A549 (cell line): ENCODE measurements around the gene GRK6. TPM values are rescaled to one million over a fixed set of nuclear protein-coding genes. Genes with fewer than 3 reads are reported as not detected.

ENCODE experiments used
- ATAC-seq, 2 experiments: fragments of 200-7000 bp in 1 of 2; fragments of >200 bp in 1 of 2; cut with Nextera tagmentation in 1 of 2; cut with Tn5 transposase in 1 of 2; 3 replicates each; pipeline versions ENCODE4 v1.8.0 to v1.9.1; 2018 to 2020; ENCODE audit warnings: mild to moderate bottlenecking in 1 of 2, moderate library complexity in 1 of 2
- CTCF ChIA-PET: fragments of 300-600 bp; sonication (Branson Sonifier 250); formaldehyde crosslinking; extraction: SDS; loops from one replicate; lab custom pipeline; 2021; ENCODE audit warnings: antibody characterized with exemption, inconsistent platforms; lab: Yijun Ruan, JAX
- POLR2A ChIA-PET: fragments of 350-600 bp; formaldehyde crosslinking; extraction: SDS; loops from one replicate; lab custom pipeline; 2021; ENCODE audit warnings: antibody characterized with exemption, inconsistent platforms; lab: Yijun Ruan, JAX
- DNase-seq, 2 experiments: peaks; one replicate each; pipeline versions ENCODE4 v3.0.0 to v3.0.0-alpha.2; 2011 to 2016; ENCODE audit warnings: low read depth in 1 of 2, low spot score in 1 of 2
- FAIRE-seq: peaks from 2 replicates; lab custom pipeline; 2011; peaks lifted over from hg19 to GRCh38; lab: Jason Lieb, UNC
- H3K27ac ChIP-seq, 2 experiments: fragments of >200 bp; sonication (Bioruptor Twin); formaldehyde crosslinking; 3 replicates each; pipeline ENCODE4 v1.5.1; 2016 to 2017
- H3K4me1 ChIP-seq: fragments of >200 bp; sonication (Bioruptor Twin); formaldehyde crosslinking; 3 replicates; pipeline ENCODE4 v1.6.1; 2016
- H3K4me2 ChIP-seq: fragments of >200 bp; sonication (Bioruptor Twin); formaldehyde crosslinking; 3 replicates; pipeline ENCODE4 v1.6.1; 2016
- H3K4me3 ChIP-seq: fragments of >200 bp; sonication (Bioruptor Twin); formaldehyde crosslinking; 3 replicates; pipeline ENCODE4 v1.5.1; 2016
- H3K9me3 ChIP-seq: fragments of >200 bp; sonication (Bioruptor Twin); formaldehyde crosslinking; 3 replicates; pipeline ENCODE4 v1.6.1; 2016
- CHD4 ChIP-seq: fragments of 200-600 bp; sonication (generic); IDR thresholded peaks from 2 replicates; pipeline ENCODE4 v1.6.1; 2016; ENCODE audit warnings: antibody characterized with exemption, mild to moderate bottlenecking, borderline replicate concordance
- EHF ChIP-seq: fragments of 250-450 bp; sonication (Bioruptor Pico); IDR thresholded peaks from 2 replicates; pipeline ENCODE4 v1.5.0; 2020; ENCODE audit warnings: mild to moderate bottlenecking
- FOSB ChIP-seq: fragments of 250-450 bp; sonication (Bioruptor Pico); IDR thresholded peaks from 2 replicates; pipeline ENCODE4 v1.5.0; 2020; ENCODE audit warnings: mild to moderate bottlenecking, moderate library complexity
- HMGXB4 ChIP-seq: fragments of 250-450 bp; sonication (Bioruptor Pico); IDR thresholded peaks from 2 replicates; pipeline ENCODE4 v1.5.0; 2021; ENCODE audit warnings: mild to moderate bottlenecking, moderate library complexity, borderline replicate concordance
- HOXB13 ChIP-seq: fragments of 250-450 bp; sonication (Bioruptor Pico); IDR thresholded peaks from 2 replicates; pipeline ENCODE4 v1.5.0; 2020; ENCODE audit warnings: low read depth, mild to moderate bottlenecking, moderate library complexity
- HOXB5 ChIP-seq: fragments of 250-450 bp; sonication (Bioruptor Pico); IDR thresholded peaks from 2 replicates; pipeline ENCODE4 v1.5.0; 2020; ENCODE audit warnings: mild to moderate bottlenecking, moderate library complexity
- KDM1A ChIP-seq: fragments of 200-600 bp; sonication (generic); IDR thresholded peaks from 2 replicates; pipeline ENCODE4 v1.6.1; 2016; ENCODE audit warnings: low read depth, mild to moderate bottlenecking
- KDM5A ChIP-seq: fragments of 200-600 bp; sonication (generic); IDR thresholded peaks from 2 replicates; pipeline ENCODE4 v1.6.1; 2016; ENCODE audit warnings: antibody characterized with exemption, mild to moderate bottlenecking
- NFE2L2 ChIP-seq: fragments of 150-350 bp; conservative IDR thresholded peaks from 2 replicates; pipeline ENCODE4 v1.6.1; 2014; ENCODE audit warnings: low read length
- NR3C1 ChIP-seq: fragments of >200 bp; sonication (Bioruptor Twin); formaldehyde crosslinking; IDR thresholded peaks from 3 replicates; pipeline ENCODE4 v1.6.1; 2017
- POLR2A ChIP-seq: IDR thresholded peaks from 2 replicates; pipeline ENCODE4 v1.6.1; 2012; ENCODE audit warnings: mild to moderate bottlenecking, low read length
- POLR2AphosphoS2 ChIP-seq: conservative IDR thresholded peaks from 2 replicates; pipeline ENCODE4 v1.6.1; 2012; ENCODE audit warnings: low read length, improper control_type of control experiment, inconsistent platforms
- RAD21 ChIP-seq, 2 experiments: fragments of >200 bp in 1 of 2; sonication (Bioruptor Twin) in 1 of 2; formaldehyde crosslinking in 1 of 2; IDR thresholded peaks in 1 of 2; conservative IDR thresholded peaks in 1 of 2; 2 replicates in 1 of 2; 3 replicates in 1 of 2; pipeline ENCODE4 v1.6.1; 2012 to 2018; ENCODE audit warnings: inconsistent platforms in 1 of 2
- RNF2 ChIP-seq: fragments of 200-600 bp; sonication (generic); IDR thresholded peaks from 2 replicates; pipeline ENCODE4 v1.6.1; 2016; ENCODE audit warnings: low read depth, mild to moderate bottlenecking, antibody characterized with exemption, moderate library complexity, borderline replicate concordance
- ZFP36 ChIP-seq: fragments of 450-650 bp; IDR thresholded peaks from 2 replicates; pipeline ENCODE4 v1.6.1; 2014; ENCODE audit warnings: borderline replicate concordance; ENCODE audit not compliant: partially characterized antibody
- ZNF302 ChIP-seq: fragments of 250-450 bp; sonication (Bioruptor Pico); IDR thresholded peaks from 2 replicates; pipeline ENCODE4 v1.9.0; 2021; ENCODE audit warnings: inconsistent platforms, mild to moderate bottlenecking, moderate library complexity
- WGBS: methylation state at CpG from one replicate; pipeline ENCODE4 v1.1.6; 2017; ENCODE audit errors: missing lambda C conversion rate; 5-methylcytosine and 5-hydroxymethylcytosine counted together
- polyA plus RNA-seq, 4 experiments: library from polyadenylated mRNA; depleted of rRNA in 3 of 4; stranded (reverse); fragments of >200 nt; fragmentation: RNase III in 1 of 4; extraction: RNeasy Plus Mini Kit Qiagen cat#74134 plus additional on column Dnase treatment in 1 of 4; gene quantifications; 2 replicates in 3 of 4; 3 replicates in 1 of 4; pipeline ENCODE4 v1.2.3, GENCODE V29; 2011 to 2017
- TF ChIP-seq, protein P1 (sequence below): fragments of 150-350 bp; IDR thresholded peaks from 2 replicates; pipeline ENCODE4 v1.6.1; 2014; ENCODE audit warnings: low read depth, mild to moderate bottlenecking, low read length

The GRK6 gene
- polyA plus RNA-seq, 2 of the 4 experiments (the other 2 are of a cell fraction), result 20.1 to 28.8 TPM

DNA sequence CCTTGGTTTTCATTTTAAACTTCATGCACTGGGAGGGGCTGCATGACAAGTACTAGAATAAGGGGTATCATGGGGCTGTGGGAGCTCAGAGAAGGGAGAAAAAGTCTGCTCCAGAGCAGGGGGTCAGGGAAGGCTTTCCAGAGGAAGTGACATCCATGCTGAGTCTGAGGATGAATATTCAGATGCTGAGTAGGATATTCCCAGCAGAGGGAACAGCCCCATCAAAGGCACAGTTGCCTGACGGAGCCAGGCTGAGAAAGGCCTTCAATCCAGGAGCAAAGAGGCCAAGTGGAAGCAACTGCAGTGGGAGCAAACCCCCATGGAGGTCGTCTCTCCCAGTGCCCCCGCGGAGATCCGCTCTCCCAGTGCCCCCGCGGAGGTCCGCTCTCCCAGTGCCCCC, 30.4 kb upstream of the GRK6 start:
- WGBS, result 65% methylated on average over 4 of the region's 8 CpGs
- Histone ChIP-seq H3K4me3 (no peak overlapping the region), H3K27ac (no peak overlapping the region), H3K4me2 (no peak overlapping the region), H3K9me3 (no peaks in the 10 kb centered on the region), H3K4me1 (no peaks in the 10 kb centered on the region)
- DNase-seq (no peak), ATAC-seq (no peak), FAIRE-seq (no peak)
- TF ChIP-seq HOXB13 (no peak), ZNF302 (CRISPR knock-in tag) (no peak), RNF2 (no peak), KDM5A (no peak), POLR2AphosphoS2 (no peak)
- ChIA-PET CTCF (interaction anchor here (18.1 to 43.1 kb wide), 3 partner anchors 2 to 52 kb away, joined by 359 to 1107 read pairs (median 1107); partner anchors contain the start of genes F12, PFN3, PRR7 and SLC34A1), POLR2A (no interaction called here)

DNA sequence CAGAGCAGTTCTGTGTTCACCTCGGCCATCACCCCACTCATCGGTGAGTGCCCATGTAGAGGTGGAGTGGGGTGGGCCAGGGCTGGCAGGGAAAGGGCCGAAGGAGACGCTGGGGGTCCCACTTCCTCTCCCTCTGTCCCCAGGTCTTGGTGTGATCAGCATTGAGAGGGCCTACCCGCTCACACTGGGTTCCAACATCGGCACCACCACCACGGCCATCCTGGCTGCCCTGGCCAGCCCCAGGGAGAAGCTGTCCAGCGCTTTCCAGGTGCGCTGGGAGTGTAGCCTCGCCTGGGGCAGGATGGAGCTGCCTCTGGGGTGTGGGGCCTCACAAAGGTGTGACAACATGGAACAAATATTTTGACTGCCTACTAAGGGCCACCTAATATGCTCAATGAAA, 29.7 kb upstream of the GRK6 start:
- DNase-seq, result no peak
- Histone ChIP-seq H3K27ac (no peak overlapping the region), H3K4me3 (no peak overlapping the region), H3K4me1 (no peaks in the 10 kb centered on the region; the same call in 2 of the 3 replicates), H3K9me3 (no peaks in the 10 kb centered on the region), H3K4me2 (no peak overlapping the region)
- 43% methylated on average over 5 of the region's 10 CpGs for WGBS
- no peak for FAIRE-seq
- ChIA-PET POLR2A (no interaction called here), CTCF (interaction anchor here (1.4 to 43.1 kb wide), 3 partner anchors 17 to 104 kb away, joined by 3 to 1107 read pairs (median 359); partner anchors contain the start of genes PRR7 and SLC34A1)
- TF ChIP-seq FOSB (CRISPR knock-in tag) (no peak), HOXB5 (CRISPR knock-in tag) (no peak), NFE2L2 (no peak), EHF (CRISPR knock-in tag) (no peak), RNF2 (no peak), KDM5A (no peak), CHD4 (no peak), KDM1A (no peak), POLR2AphosphoS2 (no peak), HMGXB4 (CRISPR knock-in tag) (no peak), RAD21 (conservative IDR thresholded peaks at IDR 0.05 in 1 of 2, IDR thresholded peaks at IDR 0.05 in 1 of 2) (no peak), NR3C1 (no peak), POLR2A (no peak), ZFP36 (no peak)
- TF ChIP-seq, protein P1, sequence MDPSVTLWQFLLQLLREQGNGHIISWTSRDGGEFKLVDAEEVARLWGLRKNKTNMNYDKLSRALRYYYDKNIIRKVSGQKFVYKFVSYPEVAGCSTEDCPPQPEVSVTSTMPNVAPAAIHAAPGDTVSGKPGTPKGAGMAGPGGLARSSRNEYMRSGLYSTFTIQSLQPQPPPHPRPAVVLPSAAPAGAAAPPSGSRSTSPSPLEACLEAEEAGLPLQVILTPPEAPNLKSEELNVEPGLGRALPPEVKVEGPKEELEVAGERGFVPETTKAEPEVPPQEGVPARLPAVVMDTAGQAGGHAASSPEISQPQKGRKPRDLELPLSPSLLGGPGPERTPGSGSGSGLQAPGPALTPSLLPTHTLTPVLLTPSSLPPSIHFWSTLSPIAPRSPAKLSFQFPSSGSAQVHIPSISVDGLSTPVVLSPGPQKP, result no peak
- ATAC-seq, result 0 out of 6 replicates have a peak, but pooled peaks of 1 of the 2 experiments have one; percentile 7

GRCh38 chr5:177397875-177398390, 28.5 kb upstream of the GRK6 start:
- Histone ChIP-seq H3K4me3 (no peak overlapping the region), H3K4me2 (no peak overlapping the region), H3K4me1 (peaks cover 5% of the 10 kb centered on the region; the same call in 1 of the 3 replicates), H3K27ac (no peak overlapping the region), H3K9me3 (no peaks in the 10 kb centered on the region)
- ATAC-seq (no peak), FAIRE-seq (no peak), DNase-seq (no peak)
- CTCF ChIA-PET, result interaction anchor here (1.3 to 43.1 kb wide), 4 partner anchors 18 to 103 kb away, joined by 3 to 1107 read pairs (median 183); partner anchors contain the start of genes PRR7 and SLC34A1
- WGBS, result 71% methylated on average over 13 of the region's 16 CpGs
- POLR2A ChIA-PET, result no interaction called here
- TF ChIP-seq, protein P1, result no peak
- TF ChIP-seq ZFP36, result no peak
- no peak for TF ChIP-seq EHF (CRISPR knock-in tag)
